SK-N-SH treated with all-trans-retinoic acid at 6 μM for 48 hours (cell line): ENCODE data around the gene RASA3.

Experiments used
- ATAC-seq: fragments of 200-7000 bp; cut with Tn5 transposase; 3 replicates; pipeline ENCODE4 v1.9.1; 2020; ENCODE audit warnings: mild to moderate bottlenecking, moderate library complexity
- ARNTL ChIP-seq: fragments of 450-650 bp; formaldehyde crosslinking; IDR thresholded peaks from 2 replicates; pipeline ENCODE4 v1.5.0; 2020; ENCODE audit warnings: low read depth, mild to moderate bottlenecking, moderate library complexity, borderline replicate concordance
- BACH2 ChIP-seq: fragments of 250-450 bp; sonication (Bioruptor Pico); IDR thresholded peaks from 2 replicates; pipeline ENCODE4 v1.9.0; 2021; ENCODE audit warnings: mild to moderate bottlenecking, borderline replicate concordance
- CSDC2 ChIP-seq: fragments of 250-450 bp; sonication (Bioruptor Pico); IDR thresholded peaks from 2 replicates; pipeline ENCODE4 v1.5.0; 2020; ENCODE audit warnings: mild to moderate bottlenecking, moderate library complexity
- GLIS3 ChIP-seq: fragments of 250-450 bp; sonication (Bioruptor Pico); IDR thresholded peaks from 2 replicates; pipeline ENCODE4 v1.5.0; 2020; ENCODE audit warnings: mild to moderate bottlenecking, moderate library complexity
- ISL1 ChIP-seq: fragments of 250-450 bp; sonication (Bioruptor Pico); IDR thresholded peaks from 2 replicates; pipeline ENCODE4 v2.1.2; 2022; ENCODE audit warnings: mild to moderate bottlenecking, moderate library complexity
- OSR1 ChIP-seq: fragments of 250-450 bp; sonication (Bioruptor Pico); IDR thresholded peaks from 2 replicates; pipeline ENCODE4 v1.8.0; 2022; ENCODE audit warnings: moderate library complexity, mild to moderate bottlenecking, inconsistent platforms
- PATZ1 ChIP-seq: fragments of 250-450 bp; sonication (Bioruptor Pico); IDR thresholded peaks from 2 replicates; pipeline ENCODE4 v1.8.0; 2020; ENCODE audit warnings: mild to moderate bottlenecking, moderate library complexity, borderline replicate concordance
- RARB ChIP-seq: fragments of 250-450 bp; sonication (Bioruptor Pico); IDR thresholded peaks from 2 replicates; pipeline ENCODE4 v1.8.0; 2021; ENCODE audit warnings: mild to moderate bottlenecking, moderate library complexity
- SNAI2 ChIP-seq: fragments of 250-450 bp; sonication (Bioruptor Pico); IDR thresholded peaks from 2 replicates; pipeline ENCODE4 v1.5.0; 2020; ENCODE audit warnings: mild to moderate bottlenecking, moderate library complexity
- TCF4 ChIP-seq: fragments of 250-450 bp; sonication (Bioruptor Pico); IDR thresholded peaks from 2 replicates; pipeline ENCODE4 v1.8.0; 2021; ENCODE audit warnings: mild to moderate bottlenecking, moderate library complexity, borderline replicate concordance
- TOX ChIP-seq: fragments of 250-450 bp; sonication (Bioruptor Pico); IDR thresholded peaks from 2 replicates; pipeline ENCODE4 v1.8.0; 2021; ENCODE audit warnings: mild to moderate bottlenecking, moderate library complexity, borderline replicate concordance
- TSHZ2 ChIP-seq: fragments of 250-450 bp; sonication (Bioruptor Pico); IDR thresholded peaks from 2 replicates; pipeline ENCODE4 v1.5.0; 2020; ENCODE audit warnings: mild to moderate bottlenecking, moderate library complexity
- ZC3H10 ChIP-seq: fragments of 250-450 bp; sonication (Bioruptor Pico); IDR thresholded peaks from 2 replicates; pipeline ENCODE4 v1.5.1; 2021; ENCODE audit warnings: mild to moderate bottlenecking, moderate library complexity
- ZFP3 ChIP-seq: fragments of 250-450 bp; sonication (Bioruptor Pico); IDR thresholded peaks from 2 replicates; pipeline ENCODE4 v1.5.0; 2020; ENCODE audit warnings: mild to moderate bottlenecking, moderate library complexity
- ZFP30 ChIP-seq: fragments of 450-650 bp; formaldehyde crosslinking; IDR thresholded peaks from 2 replicates; pipeline ENCODE4 v1.5.0; 2022; ENCODE audit warnings: mild to moderate bottlenecking, moderate library complexity
- ZNF565 ChIP-seq: fragments of 450-650 bp; formaldehyde crosslinking; conservative IDR thresholded peaks from 2 replicates; pipeline ENCODE4 v1.5.0; 2020; ENCODE audit warnings: low read depth, mild to moderate bottlenecking, moderate library complexity
- TF ChIP-seq, protein P1 (sequence below): fragments of 250-450 bp; sonication (Bioruptor Pico); IDR thresholded peaks from 2 replicates; pipeline ENCODE4 v1.5.1; 2020; ENCODE audit warnings: low read depth, mild to moderate bottlenecking, moderate library complexity
- TF ChIP-seq, protein P2 (sequence below): fragments of 250-450 bp; sonication (Bioruptor Pico); IDR thresholded peaks from 2 replicates; pipeline ENCODE4 v1.5.1; 2021; ENCODE audit warnings: mild to moderate bottlenecking, moderate library complexity

RASA3 gene

GRCh38 chr13:114059428-114059827 is 73.0 kb downstream of the RASA3 start:
- TF ChIP-seq ZC3H10 (CRISPR knock-in tag): no peak
- TF ChIP-seq OSR1: no peak
- no peak for TF ChIP-seq SNAI2 (CRISPR knock-in tag)
- TF ChIP-seq, protein P1, sequence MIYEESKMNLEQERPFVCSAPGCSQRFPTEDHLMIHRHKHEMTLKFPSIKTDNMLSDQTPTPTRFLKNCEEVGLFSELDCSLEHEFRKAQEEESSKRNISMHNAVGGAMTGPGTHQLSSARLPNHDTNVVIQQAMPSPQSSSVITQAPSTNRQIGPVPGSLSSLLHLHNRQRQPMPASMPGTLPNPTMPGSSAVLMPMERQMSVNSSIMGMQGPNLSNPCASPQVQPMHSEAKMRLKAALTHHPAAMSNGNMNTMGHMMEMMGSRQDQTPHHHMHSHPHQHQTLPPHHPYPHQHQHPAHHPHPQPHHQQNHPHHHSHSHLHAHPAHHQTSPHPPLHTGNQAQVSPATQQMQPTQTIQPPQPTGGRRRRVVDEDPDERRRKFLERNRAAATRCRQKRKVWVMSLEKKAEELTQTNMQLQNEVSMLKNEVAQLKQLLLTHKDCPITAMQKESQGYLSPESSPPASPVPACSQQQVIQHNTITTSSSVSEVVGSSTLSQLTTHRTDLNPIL (CRISPR knock-in tag): no peak
- TF ChIP-seq, protein P2, sequence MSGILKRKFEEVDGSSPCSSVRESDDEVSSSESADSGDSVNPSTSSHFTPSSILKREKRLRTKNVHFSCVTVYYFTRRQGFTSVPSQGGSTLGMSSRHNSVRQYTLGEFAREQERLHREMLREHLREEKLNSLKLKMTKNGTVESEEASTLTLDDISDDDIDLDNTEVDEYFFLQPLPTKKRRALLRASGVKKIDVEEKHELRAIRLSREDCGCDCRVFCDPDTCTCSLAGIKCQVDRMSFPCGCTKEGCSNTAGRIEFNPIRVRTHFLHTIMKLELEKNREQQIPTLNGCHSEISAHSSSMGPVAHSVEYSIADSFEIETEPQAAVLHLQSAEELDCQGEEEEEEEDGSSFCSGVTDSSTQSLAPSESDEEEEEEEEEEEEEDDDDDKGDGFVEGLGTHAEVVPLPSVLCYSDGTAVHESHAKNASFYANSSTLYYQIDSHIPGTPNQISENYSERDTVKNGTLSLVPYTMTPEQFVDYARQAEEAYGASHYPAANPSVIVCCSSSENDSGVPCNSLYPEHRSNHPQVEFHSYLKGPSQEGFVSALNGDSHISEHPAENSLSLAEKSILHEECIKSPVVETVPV: no peak
- no peak for TF ChIP-seq TCF4 (CRISPR knock-in tag)
- TF ChIP-seq TOX: no peak
- no peak for TF ChIP-seq GLIS3
- no peak for TF ChIP-seq ZNF565
- TF ChIP-seq ISL1 (CRISPR knock-in tag): no peak
- TF ChIP-seq RARB (CRISPR knock-in tag): no peak
- TF ChIP-seq PATZ1 (CRISPR knock-in tag): no peak
- no peak for TF ChIP-seq ZFP3
- no peak for TF ChIP-seq CSDC2
- TF ChIP-seq, all 23 proteins: peak for 0
- ATAC-seq: no peak

DNA sequence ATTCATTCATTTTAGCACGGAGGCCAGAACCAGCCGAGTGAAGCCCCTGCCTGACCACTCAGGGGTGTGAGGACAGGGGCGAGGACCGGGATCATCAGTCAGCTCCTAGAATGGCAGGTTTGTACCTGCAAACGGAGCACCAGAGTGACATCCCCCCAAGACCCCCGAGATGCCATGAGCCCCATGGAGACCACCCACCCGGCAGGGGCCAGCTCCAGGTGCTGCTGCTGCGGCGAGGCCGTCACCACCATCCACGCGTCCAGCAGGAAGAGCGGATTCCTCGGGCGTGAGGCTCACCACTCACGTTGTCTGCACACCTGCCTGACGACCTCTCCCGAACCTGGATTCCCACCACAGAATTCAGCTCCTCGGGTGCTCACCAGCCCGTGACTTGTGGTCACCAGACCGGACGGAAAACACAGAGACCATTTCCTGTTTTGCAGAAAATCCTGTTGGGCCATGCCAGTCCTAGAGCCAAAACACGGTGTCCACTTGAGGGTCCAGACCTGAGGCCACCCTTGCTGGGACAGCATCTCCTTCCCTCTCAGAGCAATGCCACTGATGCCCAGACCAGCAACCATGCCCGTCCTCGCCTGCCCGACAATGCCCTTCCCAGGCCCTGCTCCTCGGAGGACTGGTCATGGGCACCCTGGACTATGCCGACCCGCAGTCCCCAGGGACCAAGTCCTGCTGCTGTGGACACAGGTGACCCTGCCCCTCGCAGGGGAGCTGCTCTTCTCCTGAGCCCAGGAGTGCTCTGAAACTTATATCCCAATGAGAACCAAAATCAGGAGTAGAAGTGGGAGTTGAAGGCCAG is 74.2 kb downstream of the RASA3 start:
- TF ChIP-seq GLIS3 (no peak), ARNTL (CRISPR knock-in tag) (no peak), ISL1 (CRISPR knock-in tag) (no peak), BACH2 (CRISPR knock-in tag) (no peak), TSHZ2 (CRISPR knock-in tag) (no peak), PATZ1 (CRISPR knock-in tag) (no peak), ZFP30 (CRISPR knock-in tag) (no peak), ZFP3 (no peak), ZNF565 (no peak), CSDC2 (no peak)
- TF ChIP-seq, protein P2: no peak
- TF ChIP-seq, protein P1 (CRISPR knock-in tag): no peak
- no peak for ATAC-seq
